Kidney (tissue), 14 donors: ENCODE results near the gene WDR48. TPM values are rescaled to one million over a fixed set of nuclear protein-coding genes. Genes with fewer than 3 reads are reported as not detected.

Experiments used
- DNase-seq, 5 donors: peaks; one replicate each; pipeline ENCODE4 v3.0.0-alpha.2; 2013 to 2020
- FAIRE-seq: peaks from 2 replicates; lab custom pipeline; 2012; peaks lifted over from hg19 to GRCh38; lab: Jason Lieb, UNC
- H3K27ac ChIP-seq, 2 donors: one replicate each; pipeline ENCODE4 v1.7.0; 2013; ENCODE audit warnings: low read depth in 2 of 2, low read length in 2 of 2, inconsistent platforms in 1 of 2
- H3K27me3 ChIP-seq: one replicate; pipeline ENCODE4 v1.7.1; 2013; ENCODE audit warnings: low read length, inconsistent platforms; ENCODE audit not compliant: control insufficient read depth, insufficient read depth
- H3K36me3 ChIP-seq, 3 donors: one replicate each; pipeline versions ENCODE4 v1.7.0 to v1.7.1; 2013; ENCODE audit warnings: low read length in 3 of 3, control low read depth in 1 of 3, inconsistent platforms in 1 of 3; ENCODE audit not compliant: insufficient read depth in 3 of 3, control insufficient read depth in 2 of 3
- H3K4me1 ChIP-seq, 3 donors: one replicate each; pipeline versions ENCODE4 v1.7.0 to v1.7.1; 2013; ENCODE audit warnings: low read length in 3 of 3, inconsistent platforms in 1 of 3, low read depth in 1 of 3; ENCODE audit not compliant: control insufficient read depth in 2 of 3, insufficient read depth in 2 of 3
- H3K4me3 ChIP-seq, 3 donors: one replicate each; pipeline versions ENCODE4 v1.7.0 to v1.8.1; 2013; ENCODE audit warnings: low read length in 3 of 3, control low read depth in 1 of 3, inconsistent platforms in 1 of 3
- H3K9ac ChIP-seq, 3 donors: one replicate each; pipeline versions ENCODE4 v1.7.0 to v1.7.1; 2013; ENCODE audit warnings: low read length in 3 of 3, control low read depth in 1 of 3, inconsistent platforms in 1 of 3
- H3K9me3 ChIP-seq, 3 donors: one replicate each; pipeline versions ENCODE4 v1.7.0 to v1.7.1; 2013; ENCODE audit warnings: low read length in 3 of 3, control low read depth in 1 of 3, inconsistent platforms in 1 of 3; ENCODE audit not compliant: control insufficient read depth in 2 of 3, insufficient read depth in 1 of 3
- CTCF ChIP-seq: IDR thresholded peaks from 3 replicates; pipeline ENCODE4 v1.5.1; 2012; ENCODE audit warnings: mild to moderate bottlenecking, moderate library complexity, borderline replicate concordance; ENCODE audit not compliant: insufficient read depth; ENCODE audit errors: extremely low read depth
- intact Hi-C: fragments of 100-400 bp; cut with DNase I; formaldehyde crosslinking; loops from one replicate; pipeline ENCODE4 v1.11.1; 2022
- polyA plus RNA-seq: library from polyadenylated mRNA; stranded (reverse); fragments of 350-450 nt; fragmentation: Illumina TruSeq; extraction: RNeasy Lipid Tissue Mini Kit (QIAGEN cat#74804); gene quantifications from one replicate; pipeline ENCODE4 v1.2.3, GENCODE V29; 2014; ENCODE audit warnings: low read depth, low replicate concordance; ENCODE audit not compliant: insufficient read depth
- total RNA-seq: library from RNA; stranded (reverse); fragmentation: NEBNext Ultra II Directional; extraction: Animal tissue kit (Norgen Biotek cat#: 25700); gene quantifications from one replicate; pipeline ENCODE4 v1.2.1, GENCODE V29; 2021
- donor health status: control.
- donor health status: control.
- donor health status: control.
- donor health status: control.
- donor health status: control.
- donor health status: DM: yes; HTN: yes; CAD: no.
- donor health status: Normal renal cell carcinoma (clear cell type).

The WDR48 gene
- total and polyA plus RNA-seq, 2 donors from 2014 or later, result 21.0 to 48.3 TPM

GRCh38 chr3:39135170-39135805 is 83.5 kb downstream of the WDR48 start:
- Histone ChIP-seq H3K27me3 (no peaks in the 10 kb centered on the region), H3K36me3 (no peaks in the 10 kb centered on the region), H3K4me1 (peaks cover 0 to 9% (median 3%) of the 10 kb centered on the region in 3 donors), H3K9ac (no peak overlapping the region), H3K27ac (no peak overlapping the region), H3K4me3 (no peak overlapping the region), H3K9me3 (no peaks in the 10 kb centered on the region)
- DNase-seq (peak in 2 of 5 donors; percentile 12 to 19), FAIRE-seq (no peak)
- intact Hi-C loops, result no loop called here
- no peak for TF ChIP-seq CTCF

GRCh38 chr3:39136533-39137434 is 85.0 kb downstream of the WDR48 start:
- Histone ChIP-seq H3K27me3 (no peaks in the 10 kb centered on the region), H3K4me3 (no peak overlapping the region), H3K9ac (no peak overlapping the region), H3K4me1 (peaks cover 0 to 20% (median 13%) of the 10 kb centered on the region in 3 donors), H3K27ac (no peak overlapping the region), H3K9me3 (no peaks in the 10 kb centered on the region), H3K36me3 (no peaks in the 10 kb centered on the region)
- intact Hi-C loops, result no loop called here
- no peak for TF ChIP-seq CTCF
- DNase-seq (no peak), FAIRE-seq (no peak)

GRCh38 chr3:39137435-39137936 is 85.7 kb downstream of the WDR48 start:
- TF ChIP-seq CTCF, result no peak
- no peak overlapping the region for H3K4me3 ChIP-seq
- H3K4me1 ChIP-seq, result peaks cover 0 to 27% (median 18%) of the 10 kb centered on the region in 3 donors
- no peaks in the 10 kb centered on the region for H3K27me3 ChIP-seq
- H3K27ac ChIP-seq, result no peak overlapping the region
- no peak overlapping the region for H3K9ac ChIP-seq
- H3K36me3 ChIP-seq, result peaks cover 0 to under 1% (median 0%) of the 10 kb centered on the region in 3 donors
- no peak for FAIRE-seq
- H3K9me3 ChIP-seq, result no peaks in the 10 kb centered on the region
- intact Hi-C loops, result no loop called here
- peak in 1 of 5 donors; percentile 9 for DNase-seq
